Fibroblast of upper back skin (primary cell): ENCODE measurements around the gene SNED1.

Experiments used
- DNase-seq: peaks from one replicate; pipeline ENCODE4 v3.0.0-alpha.2; 2013

Gene SNED1

GRCh38 chr2:240960309-240960970 lies 38.0 kb upstream of the SNED1 start:
- DNase-seq: peak; percentile 27

- DNase-seq: no peak
Measured at GRCh38 chr2:240960971-240961876, 37.2 kb upstream of the SNED1 start.

GRCh38 chr2:240961910-240962299 lies 36.5 kb upstream of the SNED1 start:
- DNase-seq: no peak

- DNase-seq: no peak
Measured at GRCh38 chr2:240962300-240963064, 35.9 kb upstream of the SNED1 start.

GRCh38 chr2:240963065-240963867 lies 35.2 kb upstream of the SNED1 start:
- no peak for DNase-seq

GRCh38 chr2:240963868-240964703 lies 34.3 kb upstream of the SNED1 start:
- no peak for DNase-seq

GRCh38 chr2:240964704-240965295 lies 33.6 kb upstream of the SNED1 start:
- DNase-seq: no peak

- no peak for DNase-seq
Measured at GRCh38 chr2:240965296-240965904, 33.0 kb upstream of the SNED1 start.

GRCh38 chr2:240965905-240966456 lies 32.4 kb upstream of the SNED1 start:
- no peak for DNase-seq

GRCh38 chr2:240966457-240966905 lies 31.9 kb upstream of the SNED1 start:
- DNase-seq: no peak

- no peak for DNase-seq
Measured at GRCh38 chr2:240966906-240967680, 31.3 kb upstream of the SNED1 start.

GRCh38 chr2:240967681-240968621 lies 30.5 kb upstream of the SNED1 start:
- DNase-seq: no peak

GRCh38 chr2:240968731-240969624 lies 29.4 kb upstream of the SNED1 start:
- DNase-seq: no peak

GRCh38 chr2:240970104-240970503 lies 28.3 kb upstream of the SNED1 start:
- no peak for DNase-seq

GRCh38 chr2:240970816-240971215 lies 27.6 kb upstream of the SNED1 start:
- no peak for DNase-seq

GRCh38 chr2:240972201-240972600 lies 26.2 kb upstream of the SNED1 start:
- no peak for DNase-seq
